ENCODE measurements around the gene ELP4. TPM values are rescaled to one million over a fixed set of nuclear protein-coding genes. Genes with fewer than 3 reads are reported as not detected.

Gene ELP4
- total and polyA plus RNA-seq, 2 donors from 2014 or later = 20.3 to 26.2 TPM

DNA sequence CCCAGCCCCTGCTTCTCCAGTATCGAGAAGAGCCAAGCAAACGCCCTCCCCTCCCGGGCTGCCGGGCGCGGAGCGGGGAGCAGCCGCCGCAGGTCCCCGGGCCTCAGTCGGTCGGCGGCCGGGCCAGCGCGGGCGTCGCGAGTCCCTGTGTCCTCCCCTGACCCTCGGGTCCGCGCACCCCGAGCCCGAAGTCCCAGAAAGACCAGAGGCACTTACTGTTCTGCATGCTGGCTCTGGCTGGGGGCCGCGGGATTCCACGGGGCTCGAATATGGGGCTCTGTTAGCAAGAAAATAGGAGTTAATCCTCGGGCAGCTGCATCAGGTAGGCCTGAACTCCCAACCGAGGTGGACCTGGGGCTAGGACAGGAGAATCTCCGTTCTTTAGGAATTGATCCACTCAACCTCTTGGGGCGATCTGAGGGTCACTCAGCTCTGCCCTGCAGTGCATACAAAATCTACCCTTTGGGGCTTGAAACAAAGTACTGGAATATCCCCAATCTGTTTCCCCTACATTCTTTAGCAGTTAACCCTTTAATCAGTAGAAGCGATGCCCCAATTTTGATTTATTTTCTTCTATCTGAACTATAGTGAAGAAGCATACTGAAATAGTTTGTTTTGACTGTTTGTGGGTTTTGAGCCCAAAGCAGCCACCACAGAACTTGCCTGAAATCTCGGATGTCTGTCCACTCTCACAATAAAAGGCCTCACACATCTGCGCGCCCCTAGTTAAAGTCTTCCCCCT lies 296.8 kb downstream of the ELP4 start:
- H3K4me3 ChIP-seq (ENCODE audit: low read length in 3 of 3) = no peak overlapping the region
- FAIRE-seq (no peak), DNase-seq (peak in 3 of 5 donors; percentile 11 to 45 (median 11))
- TF ChIP-seq, protein P1, sequence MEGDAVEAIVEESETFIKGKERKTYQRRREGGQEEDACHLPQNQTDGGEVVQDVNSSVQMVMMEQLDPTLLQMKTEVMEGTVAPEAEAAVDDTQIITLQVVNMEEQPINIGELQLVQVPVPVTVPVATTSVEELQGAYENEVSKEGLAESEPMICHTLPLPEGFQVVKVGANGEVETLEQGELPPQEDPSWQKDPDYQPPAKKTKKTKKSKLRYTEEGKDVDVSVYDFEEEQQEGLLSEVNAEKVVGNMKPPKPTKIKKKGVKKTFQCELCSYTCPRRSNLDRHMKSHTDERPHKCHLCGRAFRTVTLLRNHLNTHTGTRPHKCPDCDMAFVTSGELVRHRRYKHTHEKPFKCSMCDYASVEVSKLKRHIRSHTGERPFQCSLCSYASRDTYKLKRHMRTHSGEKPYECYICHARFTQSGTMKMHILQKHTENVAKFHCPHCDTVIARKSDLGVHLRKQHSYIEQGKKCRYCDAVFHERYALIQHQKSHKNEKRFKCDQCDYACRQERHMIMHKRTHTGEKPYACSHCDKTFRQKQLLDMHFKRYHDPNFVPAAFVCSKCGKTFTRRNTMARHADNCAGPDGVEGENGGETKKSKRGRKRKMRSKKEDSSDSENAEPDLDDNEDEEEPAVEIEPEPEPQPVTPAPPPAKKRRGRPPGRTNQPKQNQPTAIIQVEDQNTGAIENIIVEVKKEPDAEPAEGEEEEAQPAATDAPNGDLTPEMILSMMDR (IDR thresholded peaks at IDR 0.05; ENCODE audit: borderline replicate concordance, extremely low read depth, insufficient read depth) = no peak
- peaks cover 0 to 19% (median 7%) of the 10 kb centered on the region in 3 donors for H3K4me1 ChIP-seq (ENCODE audit: control insufficient read depth in 2 of 3, insufficient read depth in 2 of 3, low read depth in 1 of 3, low read length in 3 of 3)
- H3K27ac ChIP-seq (ENCODE audit: low read depth in 2 of 2, low read length in 2 of 2) = no peak overlapping the region
- H3K9me3 ChIP-seq (ENCODE audit: control insufficient read depth in 2 of 3, insufficient read depth in 1 of 3, low read length in 3 of 3) = peaks cover 0 to 3% (median 0%) of the 10 kb centered on the region in 3 donors
- peaks cover 85% of the 10 kb centered on the region for H3K27me3 ChIP-seq (ENCODE audit: control insufficient read depth, insufficient read depth, low read length)
- no peaks in the 10 kb centered on the region for H3K36me3 ChIP-seq (ENCODE audit: control insufficient read depth in 2 of 3, insufficient read depth in 3 of 3, low read length in 3 of 3)
- H3K9ac ChIP-seq (ENCODE audit: low read length in 3 of 3) = no peak overlapping the region
- intact Hi-C loops (cut with DNase I) = no loop called here

DNA sequence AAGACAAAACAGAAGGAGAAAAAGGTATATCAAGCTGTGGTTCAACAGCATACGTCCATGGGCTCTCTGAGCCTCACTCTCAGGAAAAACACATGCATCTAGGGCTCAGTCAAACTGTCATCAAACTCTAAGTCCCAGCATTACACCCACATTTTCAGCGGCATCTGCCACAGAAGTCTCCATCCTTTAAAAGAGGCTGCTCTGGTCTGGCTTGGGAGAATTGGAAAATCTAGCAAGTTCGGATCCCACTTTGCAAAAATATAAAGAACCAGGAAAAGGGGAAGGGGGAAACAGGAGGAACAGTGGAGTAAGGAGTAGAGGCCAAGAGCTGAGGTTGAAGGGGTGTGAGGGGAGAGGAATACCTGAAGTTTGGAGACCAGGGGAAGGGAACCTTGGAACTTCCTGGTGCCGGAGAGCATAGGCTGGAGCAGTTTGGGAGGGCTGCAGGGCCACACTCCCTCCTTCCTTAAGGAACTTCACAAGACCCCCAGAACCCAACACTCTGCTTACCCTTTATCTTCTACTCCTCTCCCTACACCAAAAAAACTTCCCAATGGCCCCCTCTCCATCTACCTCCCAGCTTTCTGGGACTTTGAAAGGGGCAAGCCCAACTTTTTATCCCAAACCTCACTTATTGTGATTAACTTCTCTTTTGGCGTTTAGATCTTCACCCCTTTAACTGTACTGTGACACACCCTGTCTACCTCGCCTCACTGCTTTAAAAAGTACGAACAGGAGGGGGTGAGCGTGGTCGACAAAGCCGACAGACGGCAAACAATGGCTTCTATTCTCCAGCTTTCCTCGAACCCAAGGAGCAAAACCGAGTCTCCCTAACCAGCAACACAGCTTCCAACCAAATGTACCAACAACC lies 297.6 kb downstream of the ELP4 start:
- no peaks in the 10 kb centered on the region for H3K36me3 ChIP-seq (ENCODE audit: control insufficient read depth in 2 of 3, insufficient read depth in 3 of 3, low read length in 3 of 3)
- DNase-seq = peak in 3 of 5 donors; percentile 1 to 9 (median 9)
- H3K27me3 ChIP-seq (ENCODE audit: control insufficient read depth, insufficient read depth, low read length) = peaks cover 82% of the 10 kb centered on the region
- peaks cover 0 to 23% (median 7%) of the 10 kb centered on the region in 3 donors for H3K4me1 ChIP-seq (ENCODE audit: control insufficient read depth in 2 of 3, insufficient read depth in 2 of 3, low read depth in 1 of 3, low read length in 3 of 3)
- H3K27ac ChIP-seq (ENCODE audit: low read depth in 2 of 2, low read length in 2 of 2) = no peak overlapping the region
- no peak overlapping the region for H3K4me3 ChIP-seq (ENCODE audit: low read length in 3 of 3)
- intact Hi-C loops (cut with DNase I) = no loop called here
- FAIRE-seq = no peak
- no peaks in the 10 kb centered on the region for H3K9me3 ChIP-seq (ENCODE audit: control insufficient read depth in 2 of 3, insufficient read depth in 1 of 3, low read length in 3 of 3)
- TF ChIP-seq, protein P1 (IDR thresholded peaks at IDR 0.05; ENCODE audit: borderline replicate concordance, extremely low read depth, insufficient read depth) = no peak
- no peak overlapping the region for H3K9ac ChIP-seq (ENCODE audit: low read length in 3 of 3)

DNA sequence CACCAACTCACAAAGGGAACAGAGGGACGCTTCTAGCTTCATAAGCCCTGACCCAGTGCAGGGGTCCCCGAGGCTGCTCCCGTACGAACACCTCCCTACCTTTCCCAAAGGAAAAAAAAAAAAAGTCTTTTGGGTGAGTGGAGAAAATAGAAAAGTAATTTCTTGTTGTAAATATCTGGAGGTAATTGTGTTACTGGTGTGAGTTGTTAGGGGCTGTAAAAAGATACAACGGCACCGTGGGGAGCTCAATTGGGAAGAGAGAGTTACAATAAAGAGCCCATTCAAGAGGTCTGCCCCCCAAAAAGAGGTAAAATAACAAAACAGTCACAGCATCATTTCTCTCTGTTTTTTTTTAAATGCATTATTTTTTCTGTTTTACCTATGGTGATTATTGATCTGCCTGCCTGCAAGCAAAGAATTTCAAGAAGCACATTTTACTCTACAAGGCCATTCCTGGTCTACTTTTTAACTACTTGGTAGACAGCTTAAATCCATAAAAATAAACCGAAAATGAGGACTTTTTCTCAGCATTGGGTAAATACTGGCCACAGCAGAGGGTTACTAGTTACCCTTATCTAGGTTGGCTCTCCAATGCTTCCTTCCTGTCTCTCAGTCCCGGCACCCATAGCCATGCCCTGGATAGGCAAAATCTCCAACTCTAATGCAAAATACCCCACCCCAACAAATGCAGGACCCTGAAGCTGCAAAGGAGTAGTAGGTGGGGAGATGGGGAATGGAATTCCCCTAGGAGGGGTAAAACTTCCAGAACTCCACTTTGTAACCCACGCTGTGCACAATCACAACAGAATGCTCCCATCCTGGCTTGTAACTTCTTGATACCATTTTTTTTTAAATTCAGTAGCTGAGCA lies 298.5 kb downstream of the ELP4 start:
- H3K4me1 ChIP-seq (ENCODE audit: control insufficient read depth in 2 of 3, insufficient read depth in 2 of 3, low read depth in 1 of 3, low read length in 3 of 3) = peaks cover 0 to 30% (median 7%) of the 10 kb centered on the region in 3 donors
- intact Hi-C loops (cut with DNase I) = no loop called here
- no peak for FAIRE-seq

More for the DNA sequence above, 298.5 kb downstream of the ELP4 start:
- H3K9me3 ChIP-seq (ENCODE audit: control insufficient read depth in 2 of 3, insufficient read depth in 1 of 3, low read length in 3 of 3) = no peaks in the 10 kb centered on the region
- TF ChIP-seq, protein P1 (IDR thresholded peaks at IDR 0.05; ENCODE audit: borderline replicate concordance, extremely low read depth, insufficient read depth) = no peak
- H3K27me3 ChIP-seq (ENCODE audit: control insufficient read depth, insufficient read depth, low read length) = peaks cover 81% of the 10 kb centered on the region
- H3K9ac ChIP-seq (ENCODE audit: low read length in 3 of 3) = no peak overlapping the region
- H3K27ac ChIP-seq (ENCODE audit: low read depth in 2 of 2, low read length in 2 of 2) = no peak overlapping the region
- no peak overlapping the region for H3K4me3 ChIP-seq (ENCODE audit: low read length in 3 of 3)
- DNase-seq = peak in 1 of 5 donors; percentile 3
- no peaks in the 10 kb centered on the region for H3K36me3 ChIP-seq (ENCODE audit: control insufficient read depth in 2 of 3, insufficient read depth in 3 of 3, low read length in 3 of 3)

All from kidney (tissue), 14 donors.